Lower leg skin (tissue), 4 donors: ENCODE data around the gene RDH14. TPM values are rescaled to one million over a fixed set of nuclear protein-coding genes. Genes with fewer than 3 reads are reported as not detected.

ENCODE experiments used
- DNase-seq, 2 donors: peaks; one replicate each; pipeline ENCODE4 v3.0.0-alpha.2; 2019; ENCODE audit warnings: low spot score in 2 of 2
- H3K4me3 ChIP-seq: fragments of 200-600 bp; sonication (generic); 2 replicates; pipeline ENCODE4 v1.5.1; 2017; ENCODE audit warnings: mild to moderate bottlenecking, low read depth; ENCODE audit not compliant: poor library complexity, severe bottlenecking
- POLR2A ChIP-seq, 2 donors: fragments of 450-650 bp; IDR thresholded peaks; one replicate each; pipeline ENCODE4 v1.6.1; 2016 to 2017; ENCODE audit warnings: antibody characterized with exemption in 2 of 2, mild to moderate bottlenecking in 1 of 2, moderate library complexity in 1 of 2
- WGBS, 2 donors: methylation state at CpG; one replicate each; pipeline ENCODE4 v1.1.5; 2018; 5-methylcytosine and 5-hydroxymethylcytosine counted together
- intact Hi-C: fragments of 100-400 bp; cut with DNase I; formaldehyde crosslinking; loops from one replicate; pipeline ENCODE4 v1.15.0; 2023; ENCODE audit warnings: low total_unique reads
- total RNA-seq, 4 donors: library from RNA; depleted of rRNA; stranded (reverse); fragments of >200 nt; gene quantifications; one replicate each; pipeline ENCODE4 v1.1.0, GENCODE V29; 2016
- TF ChIP-seq, protein P1 (sequence below), 3 donors: fragments of 450-650 bp; IDR thresholded peaks; one replicate each; pipeline ENCODE4 v1.5.1; 2016; ENCODE audit warnings: antibody characterized with exemption in 3 of 3, mild to moderate bottlenecking in 3 of 3, moderate library complexity in 2 of 3

RDH14 gene
- total RNA-seq, 4 donors from 2014 or later, result 22.0 to 39.0 (median 32.3) TPM

DNA sequence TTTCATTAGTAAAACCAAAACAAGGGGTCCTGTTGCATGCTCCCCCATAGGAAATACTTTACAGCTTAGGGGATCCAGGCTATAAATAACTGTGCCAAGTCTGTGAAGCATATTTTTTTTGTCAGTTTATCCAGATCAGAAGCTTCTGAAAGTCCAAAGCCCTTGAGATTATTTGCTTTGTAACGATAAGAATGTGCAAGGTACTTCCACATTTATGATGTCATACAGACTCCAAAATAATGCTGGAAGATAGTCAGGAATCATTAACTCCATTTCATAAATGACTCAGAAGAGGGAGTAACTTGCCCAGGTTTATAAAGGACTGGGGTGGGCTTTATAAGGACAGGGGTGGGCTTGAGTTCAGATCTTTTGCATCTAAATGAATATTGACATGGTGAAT, 29.3 kb downstream of the RDH14 start:
- intact Hi-C loops, result no loop called here
- 53 to 63% methylated on average over 1 of the region's 1 CpG for WGBS, 2 donors
- DNase-seq, result no peak
- H3K4me3 ChIP-seq, result no peak overlapping the region
- no peak for TF ChIP-seq POLR2A (IDR thresholded peaks at IDR 0.05)
- TF ChIP-seq, protein P1, sequence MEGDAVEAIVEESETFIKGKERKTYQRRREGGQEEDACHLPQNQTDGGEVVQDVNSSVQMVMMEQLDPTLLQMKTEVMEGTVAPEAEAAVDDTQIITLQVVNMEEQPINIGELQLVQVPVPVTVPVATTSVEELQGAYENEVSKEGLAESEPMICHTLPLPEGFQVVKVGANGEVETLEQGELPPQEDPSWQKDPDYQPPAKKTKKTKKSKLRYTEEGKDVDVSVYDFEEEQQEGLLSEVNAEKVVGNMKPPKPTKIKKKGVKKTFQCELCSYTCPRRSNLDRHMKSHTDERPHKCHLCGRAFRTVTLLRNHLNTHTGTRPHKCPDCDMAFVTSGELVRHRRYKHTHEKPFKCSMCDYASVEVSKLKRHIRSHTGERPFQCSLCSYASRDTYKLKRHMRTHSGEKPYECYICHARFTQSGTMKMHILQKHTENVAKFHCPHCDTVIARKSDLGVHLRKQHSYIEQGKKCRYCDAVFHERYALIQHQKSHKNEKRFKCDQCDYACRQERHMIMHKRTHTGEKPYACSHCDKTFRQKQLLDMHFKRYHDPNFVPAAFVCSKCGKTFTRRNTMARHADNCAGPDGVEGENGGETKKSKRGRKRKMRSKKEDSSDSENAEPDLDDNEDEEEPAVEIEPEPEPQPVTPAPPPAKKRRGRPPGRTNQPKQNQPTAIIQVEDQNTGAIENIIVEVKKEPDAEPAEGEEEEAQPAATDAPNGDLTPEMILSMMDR (IDR thresholded peaks at IDR 0.05), result no peak

DNA sequence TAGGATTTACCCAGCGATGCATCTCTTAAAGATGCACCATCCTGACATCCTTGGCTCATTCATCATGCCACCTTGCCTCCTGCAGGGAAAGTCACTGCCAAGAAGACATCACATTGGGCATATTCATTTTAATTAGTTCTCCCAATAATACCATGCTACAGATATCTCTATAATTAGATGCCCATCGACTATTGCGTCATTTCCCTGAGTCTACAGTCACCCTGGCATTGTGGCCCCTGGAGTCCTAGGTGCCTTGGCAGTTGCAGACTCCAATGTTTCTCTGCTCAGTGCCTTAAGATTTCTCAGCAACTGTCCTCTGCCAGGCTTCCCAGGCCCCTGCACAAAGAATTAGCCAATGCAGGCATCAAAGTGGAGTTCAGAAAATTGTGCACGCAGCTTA, 32.6 kb downstream of the RDH14 start:
- TF ChIP-seq POLR2A (IDR thresholded peaks at IDR 0.05), result no peak
- TF ChIP-seq, protein P1 (IDR thresholded peaks at IDR 0.05), result no peak
- H3K4me3 ChIP-seq, result no peak overlapping the region
- no peak for DNase-seq
- intact Hi-C loops, result loop anchor here (10.0 kb wide), 2 partner anchors 217 to 837 kb away; no protein-coding TSS in a partner anchor
- WGBS, 2 donors, result 80 to 84% methylated on average over 4 of the region's 4 CpGs

DNA sequence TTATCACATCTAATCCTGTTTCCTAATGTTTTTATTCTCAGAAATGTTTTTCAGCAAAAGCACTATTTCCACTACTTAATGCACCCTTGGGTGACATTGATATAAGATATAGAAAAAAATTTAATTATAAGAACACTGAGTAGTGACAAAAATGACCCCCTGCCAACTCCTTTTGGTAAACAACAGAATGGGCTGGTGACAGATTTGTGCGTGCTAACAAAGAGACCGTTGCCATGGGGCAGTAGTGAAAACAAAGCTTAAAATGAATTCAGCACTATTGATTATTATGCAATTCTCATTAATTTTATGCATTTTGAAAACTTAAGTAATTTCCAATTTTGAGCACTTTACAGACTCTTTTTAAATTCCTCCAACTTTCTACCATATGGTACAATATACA, 33.1 kb downstream of the RDH14 start:
- WGBS, 2 donors, result 69 to 76% methylated on average over 2 of the region's 2 CpGs
- TF ChIP-seq POLR2A (IDR thresholded peaks at IDR 0.05), result no peak
- TF ChIP-seq, protein P1 (IDR thresholded peaks at IDR 0.05), result no peak
- DNase-seq, result no peak
- no peak overlapping the region for H3K4me3 ChIP-seq
- intact Hi-C loops, result loop anchor here (10.0 kb wide), 2 partner anchors 217 to 837 kb away; no protein-coding TSS in a partner anchor

DNA sequence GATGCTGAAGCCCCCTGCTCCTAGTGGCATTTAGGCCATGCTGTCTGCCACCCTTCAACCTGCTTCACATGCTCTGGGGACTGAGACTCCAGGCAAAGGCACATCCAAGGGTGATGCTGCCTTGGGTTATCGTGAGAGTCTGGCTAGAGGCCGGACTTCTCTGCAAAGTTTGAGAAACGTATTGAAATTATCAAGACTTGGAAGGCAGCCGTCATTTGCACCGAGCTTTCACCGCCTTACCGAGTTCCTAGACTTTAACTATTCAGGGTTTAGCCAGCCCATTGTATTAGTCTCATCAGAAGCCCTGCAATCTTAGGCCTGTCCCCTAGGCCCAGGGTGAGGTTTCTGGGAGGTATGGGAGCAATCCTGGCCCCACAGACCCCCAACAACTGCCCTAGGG, 34.0 kb downstream of the RDH14 start:
- DNase-seq, result no peak

DNA sequence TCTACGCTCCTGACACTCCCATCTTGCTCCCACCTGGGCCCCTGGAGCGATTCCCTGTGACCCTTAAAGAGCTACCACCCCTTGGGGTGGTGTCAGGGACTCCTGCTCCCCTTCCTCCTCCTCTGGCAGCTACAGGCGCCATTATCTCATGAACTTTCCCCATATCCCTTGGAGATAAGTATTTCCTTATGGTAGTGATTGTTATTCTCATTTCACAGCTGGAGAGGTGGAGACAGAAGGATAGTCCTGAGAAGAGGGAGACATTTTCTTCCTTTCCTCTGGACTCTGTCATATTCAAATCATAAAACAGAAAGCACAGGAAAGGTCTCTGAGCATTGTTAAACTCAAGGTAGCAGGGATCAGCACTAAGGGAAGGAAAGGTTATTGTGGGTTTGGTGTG, 34.6 kb downstream of the RDH14 start:
- no peak overlapping the region for H3K4me3 ChIP-seq
- TF ChIP-seq, protein P1 (IDR thresholded peaks at IDR 0.05), result no peak
- TF ChIP-seq POLR2A (IDR thresholded peaks at IDR 0.05), result no peak
- intact Hi-C loops, result loop anchor here (10.0 kb wide), 2 partner anchors 219 to 839 kb away; no protein-coding TSS in a partner anchor
- DNase-seq, result no peak
- 65 to 88% methylated on average over 3 of the region's 3 CpGs for WGBS, 2 donors

More for the DNA sequence above, 34.0 kb downstream of the RDH14 start:
- intact Hi-C loops, result loop anchor here (10.0 kb wide), 2 partner anchors 218 to 838 kb away; no protein-coding TSS in a partner anchor
- no peak for TF ChIP-seq POLR2A (IDR thresholded peaks at IDR 0.05)
- TF ChIP-seq, protein P1 (IDR thresholded peaks at IDR 0.05), result no peak
- H3K4me3 ChIP-seq, result no peak overlapping the region
- WGBS, 2 donors, result 66 to 87% methylated on average over 7 of the region's 7 CpGs

DNA sequence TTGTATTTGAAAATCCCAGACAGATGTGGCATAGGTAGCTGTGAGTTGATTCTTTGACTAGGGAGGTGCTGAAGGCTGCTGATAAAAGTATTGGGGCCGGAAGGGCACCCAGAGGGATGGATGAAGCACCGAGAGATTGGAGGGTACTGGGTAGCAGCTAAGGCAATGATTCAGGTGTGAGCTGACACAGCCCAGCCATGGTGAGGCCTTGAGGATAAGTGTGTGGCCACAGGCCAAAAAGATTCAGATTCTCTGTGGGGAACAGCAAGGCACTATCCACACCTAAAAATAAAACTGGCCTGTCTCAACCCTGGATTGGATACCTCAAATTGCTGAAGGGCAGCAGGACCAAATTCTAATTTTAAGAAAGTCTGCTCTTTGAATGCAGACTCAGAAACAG, 35.2 kb downstream of the RDH14 start:
- no peak for DNase-seq
- WGBS, 2 donors, result 89 to 94% methylated on average over 2 of the region's 2 CpGs
- intact Hi-C loops, result loop anchor here (10.0 kb wide), 2 partner anchors 220 to 840 kb away; no protein-coding TSS in a partner anchor
- TF ChIP-seq POLR2A (IDR thresholded peaks at IDR 0.05), result no peak
- TF ChIP-seq, protein P1 (IDR thresholded peaks at IDR 0.05), result no peak
- H3K4me3 ChIP-seq, result no peak overlapping the region
